ENCODE data around the gene FOXD4L5.
"Not testable (repeated sequence)": the region's sequence is repeated elsewhere in the genome, so short reads cannot be mapped to it uniquely, and the experiment has no call there.

Gene FOXD4L5

DNA sequence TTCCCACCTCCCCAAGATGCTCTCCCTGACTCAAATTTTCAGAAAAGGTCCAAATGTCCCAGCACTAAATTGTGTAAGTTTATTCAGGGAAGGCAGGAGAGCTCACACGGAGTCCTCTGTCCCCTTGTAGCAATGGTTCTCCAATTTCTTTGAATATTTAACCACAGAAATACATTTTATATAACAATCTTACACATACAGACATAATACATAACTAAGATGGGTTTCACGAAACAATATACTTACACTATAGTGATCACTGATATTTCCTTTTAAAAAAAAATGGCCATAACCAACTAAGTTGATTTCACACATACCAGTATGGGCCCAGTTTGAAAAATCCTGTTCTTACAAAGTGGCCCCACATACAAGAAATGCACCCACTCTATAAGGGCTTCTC, at the start of gene FOXD4L5:
Gene FOXD4L5 (minus strand): TSS at position 101 of the 400 bp plus-strand sequence. CDS start 832 bp downstream, outside the sequence.
- not testable (repeated sequence) for DNase-seq (ENCODE audit: low read depth)

DNA sequence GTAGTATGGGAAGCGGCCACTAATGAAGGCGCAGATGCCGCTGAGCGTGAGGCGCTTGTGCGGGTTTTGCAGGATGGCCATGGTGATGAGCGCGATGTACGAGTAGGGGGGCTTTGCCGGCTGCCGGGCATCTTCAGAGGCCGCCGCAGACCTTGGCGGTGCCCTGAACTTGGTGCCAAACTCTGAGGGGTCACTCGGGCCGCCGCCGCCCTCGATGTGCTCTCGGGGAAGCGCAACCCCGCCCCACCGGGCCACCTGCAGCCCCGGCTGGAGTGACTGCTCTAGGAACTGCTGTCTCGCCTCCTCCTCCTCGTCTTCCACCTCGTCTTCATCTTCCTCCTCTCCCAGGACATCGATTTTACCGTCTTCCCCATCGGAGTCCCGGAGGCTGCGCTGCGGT, 1.1 kb downstream of the FOXD4L5 start:
- not testable (repeated sequence) for DNase-seq (ENCODE audit: low read depth)

DNA sequence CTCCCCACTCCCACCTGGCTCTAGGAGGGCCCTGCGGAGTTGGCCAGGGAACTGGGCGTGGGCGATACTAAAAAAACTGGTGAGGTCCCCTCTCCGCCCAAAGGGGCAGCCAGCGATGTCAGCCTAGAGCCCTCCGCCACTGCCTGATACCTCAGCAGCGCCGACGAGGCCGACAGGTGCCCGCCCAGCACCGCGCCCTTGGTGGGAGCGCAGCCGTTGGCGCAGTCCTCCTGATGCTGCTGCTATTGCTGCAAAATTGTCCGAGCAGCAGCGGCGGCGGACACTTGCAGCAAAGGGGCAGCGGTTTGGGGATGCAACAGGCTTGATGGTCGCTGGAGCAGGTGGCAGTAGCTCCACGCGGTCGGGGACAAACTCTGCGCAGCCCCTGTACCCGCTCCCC, 2.0 kb downstream of the FOXD4L5 start:
- not testable (repeated sequence) for DNase-seq (ENCODE audit: low read depth)
